Erythroblast (primary cell): ENCODE results near the gene KIAA1671.

Source experiments
- DNase-seq, 2 experiments: peaks; one replicate each; lab custom pipeline; 2025; lab: John Stamatoyannopoulos, UW
- GATA1 ChIP-seq: IDR thresholded peaks from 2 replicates; pipeline ENCODE4 v1.6.1; 2011; ENCODE audit warnings: low read depth, mild to moderate bottlenecking, control low read depth, low read length, moderate library complexity
- POLR2A ChIP-seq: IDR thresholded peaks from 2 replicates; pipeline ENCODE4 v1.6.1; 2011; ENCODE audit warnings: mild to moderate bottlenecking, low read length

KIAA1671 gene

DNA sequence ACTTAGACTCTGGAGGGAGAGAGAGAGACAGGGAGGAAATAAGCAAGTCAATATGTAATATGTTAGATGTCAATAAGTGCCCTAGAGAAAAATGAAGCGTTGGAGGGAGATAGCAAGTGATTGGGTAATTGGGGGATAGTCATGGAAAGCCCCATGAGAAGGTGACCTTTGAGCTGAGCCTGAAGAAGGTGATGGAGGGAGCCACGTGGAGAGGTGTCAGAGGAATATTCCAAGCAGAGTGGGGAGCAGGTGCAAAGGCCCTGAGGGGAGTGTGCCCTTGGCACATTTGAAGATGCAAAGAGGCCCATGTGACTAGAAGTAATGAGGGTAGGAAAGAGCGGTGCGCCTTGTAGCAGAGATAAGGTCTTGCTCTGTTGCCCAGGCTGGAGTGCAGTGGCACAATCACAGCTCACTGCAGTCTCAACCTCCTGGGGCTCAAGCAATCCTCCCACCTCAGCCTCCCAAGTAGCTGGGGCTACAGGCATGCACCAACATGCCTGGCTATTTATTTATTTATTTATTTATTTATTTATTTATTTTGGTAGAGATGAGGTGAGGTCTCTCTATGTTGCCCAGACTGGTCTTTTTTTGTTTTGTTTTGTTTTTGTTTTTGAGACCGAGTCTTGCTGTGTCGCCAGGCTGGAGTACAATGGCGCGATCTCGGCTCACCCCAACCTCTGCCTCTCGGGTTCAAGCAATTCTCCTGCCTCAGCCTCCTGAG is 8.1 kb upstream of the KIAA1671 start:
- no peak for DNase-seq
- no peak for TF ChIP-seq GATA1
- TF ChIP-seq POLR2A = no peak

DNA sequence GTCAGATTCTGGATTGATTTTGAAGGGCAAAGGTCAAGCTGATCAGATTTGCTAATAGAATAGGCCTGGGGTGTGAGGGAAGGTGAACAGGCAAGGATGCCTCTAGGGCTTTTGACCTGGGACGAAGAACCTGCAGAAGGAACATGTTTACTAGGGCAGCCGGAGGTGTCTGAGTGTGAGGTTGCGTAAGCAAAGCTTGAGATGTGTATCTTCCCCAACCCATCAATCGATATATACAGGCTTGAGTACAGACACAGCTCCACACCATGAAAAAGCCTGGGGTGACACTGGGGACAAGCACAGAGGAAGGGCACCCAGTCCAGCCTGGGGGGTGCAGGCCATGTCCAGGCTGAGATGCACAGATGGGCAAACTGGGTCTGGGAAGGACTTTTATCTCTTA is 7.1 kb upstream of the KIAA1671 start:
- TF ChIP-seq GATA1 (no peak), POLR2A (no peak)
- DNase-seq = no peak

DNA sequence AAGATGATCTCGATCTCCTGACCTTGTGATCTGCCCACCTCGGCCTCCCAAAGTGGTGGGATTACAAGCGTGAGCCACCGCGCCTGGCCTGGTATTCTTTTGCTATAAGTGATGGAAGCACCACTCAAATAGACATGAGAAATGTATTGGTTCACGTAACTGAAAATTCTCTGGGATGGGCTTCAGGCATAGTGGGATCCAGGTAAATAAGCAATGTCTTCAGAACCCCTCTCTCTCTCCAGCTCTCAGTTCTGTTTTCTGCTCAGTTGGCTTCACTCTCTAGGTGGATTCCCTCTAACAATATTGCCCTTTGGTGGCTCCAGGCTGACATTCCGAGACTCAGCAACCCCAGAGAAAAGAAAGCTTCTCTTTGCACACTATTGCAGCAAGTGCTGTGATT is 5.1 kb upstream of the KIAA1671 start:
- DNase-seq = no peak
- TF ChIP-seq GATA1 (no peak), POLR2A (no peak)

DNA sequence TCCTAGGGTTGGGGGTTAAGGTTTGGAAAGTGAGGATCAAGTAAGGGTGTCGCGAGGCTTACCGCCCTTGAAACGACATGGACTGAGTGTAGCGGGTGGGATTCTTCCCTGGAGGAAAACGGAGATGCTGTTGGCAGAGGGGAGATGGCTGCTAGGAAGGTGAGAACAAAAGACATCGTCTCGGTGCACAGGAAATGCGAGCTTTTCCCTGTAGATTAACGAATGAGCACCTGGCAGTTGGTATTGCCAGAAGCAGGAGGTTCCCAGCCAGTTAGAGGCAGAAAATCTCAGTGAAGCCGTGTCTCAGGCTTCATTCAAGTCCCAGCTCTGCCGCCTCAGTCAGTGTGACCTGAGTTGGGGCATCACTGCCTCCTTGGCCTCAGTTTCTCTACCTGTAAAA is 4.6 kb upstream of the KIAA1671 start:
- no peak for DNase-seq
- TF ChIP-seq GATA1 (no peak), POLR2A (no peak)

DNA sequence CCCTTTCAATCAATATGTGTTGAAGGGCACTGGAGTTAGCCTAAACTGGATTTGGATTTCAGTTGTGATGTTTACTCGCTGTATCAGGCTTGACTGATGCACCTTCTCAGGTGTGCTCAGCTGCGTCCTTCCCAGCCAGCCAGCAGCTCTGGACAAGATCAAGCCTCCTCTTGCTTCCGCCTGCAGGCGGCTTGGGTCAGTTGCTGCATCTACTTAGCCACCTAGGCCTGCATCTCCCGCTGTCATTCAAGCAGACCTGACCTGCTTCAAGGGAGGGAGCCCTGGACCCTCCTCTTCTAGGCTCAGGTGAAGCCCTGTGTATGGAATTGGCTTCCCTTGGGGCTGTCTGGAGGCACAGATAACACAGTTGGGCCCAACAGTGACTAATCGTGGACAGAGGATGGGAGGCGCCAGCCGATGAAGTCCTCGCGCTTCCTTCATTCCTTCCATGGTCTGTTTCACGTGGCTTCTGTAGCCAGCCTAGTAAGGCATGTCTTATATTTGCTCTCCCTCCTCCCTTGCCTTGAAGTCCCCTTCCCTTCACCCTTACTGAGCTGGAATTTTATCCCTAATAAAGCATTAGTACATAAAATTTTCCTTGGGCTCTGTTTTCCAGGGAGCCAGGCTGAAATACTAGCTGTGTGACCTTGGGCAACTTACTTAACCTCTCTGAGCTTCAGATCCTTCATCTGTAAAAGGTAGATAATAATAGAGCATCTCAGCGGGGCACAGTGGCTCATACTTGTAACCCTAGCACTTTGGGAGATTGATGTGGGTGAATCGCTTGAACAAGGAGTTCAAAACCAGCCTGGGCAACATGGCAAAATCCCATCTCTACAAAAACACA is 3.9 kb upstream of the KIAA1671 start:
- TF ChIP-seq POLR2A = no peak
- TF ChIP-seq GATA1 = no peak
- DNase-seq = no peak

DNA sequence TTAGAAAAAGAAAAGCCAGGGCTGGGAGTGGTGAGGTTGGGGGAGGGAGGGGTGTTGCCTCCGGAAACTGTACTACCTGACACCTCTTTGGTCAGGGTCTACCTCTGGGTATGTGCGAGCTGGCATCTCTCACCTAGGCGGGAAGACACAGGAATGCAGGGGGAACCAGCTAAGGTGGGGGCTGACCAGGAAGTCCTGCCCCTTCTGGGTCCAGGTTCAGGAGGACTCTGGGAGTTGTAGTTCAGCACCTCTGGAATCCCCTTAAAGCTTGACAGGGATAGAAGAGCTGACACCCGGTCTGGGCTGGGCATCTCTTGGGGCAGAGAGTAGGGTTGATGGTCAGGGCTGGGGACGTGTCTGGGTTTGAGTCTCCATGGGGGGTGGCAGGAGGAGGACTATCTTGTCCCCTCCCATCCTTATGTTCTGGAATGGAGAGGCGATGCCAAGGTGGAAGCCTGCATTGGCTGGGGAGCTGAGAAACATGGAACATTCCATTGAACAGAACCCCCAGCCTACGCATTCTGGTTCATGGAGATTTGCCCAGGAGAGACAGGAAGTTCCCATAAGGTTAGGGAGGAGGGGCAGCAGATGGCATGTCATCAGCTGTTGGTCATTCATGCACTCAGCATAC is 2.1 kb upstream of the KIAA1671 start:
- DNase-seq = no peak
- no peak for TF ChIP-seq POLR2A
- TF ChIP-seq GATA1 = no peak

DNA sequence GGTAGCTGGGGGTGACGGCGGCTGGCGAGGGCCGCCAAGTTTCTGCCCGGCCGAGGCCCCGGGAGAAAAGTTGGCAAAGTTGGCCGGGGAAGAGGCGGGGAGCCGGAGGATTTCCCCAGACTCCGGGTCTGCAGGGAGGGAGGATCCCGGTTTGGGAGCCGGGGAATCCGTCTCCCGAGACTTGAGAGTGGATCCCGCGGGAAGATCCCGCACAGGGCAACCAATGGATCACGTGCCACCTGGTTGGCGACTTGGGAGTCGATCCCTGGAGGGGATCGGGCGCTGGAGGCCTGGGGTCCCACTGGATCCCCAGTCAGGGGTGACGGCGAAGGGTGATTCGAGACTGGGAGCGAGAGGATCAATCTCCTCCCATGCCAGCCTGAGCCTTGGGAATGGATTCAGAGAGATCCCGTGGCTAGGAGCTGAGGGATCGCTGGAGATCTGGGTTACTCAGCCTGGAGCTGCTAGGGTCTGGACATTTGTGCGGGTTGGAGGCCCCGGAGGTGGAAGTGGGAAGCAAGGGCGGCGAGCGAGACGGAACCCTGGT is 394 bp downstream of the KIAA1671 start:
- DNase-seq = no peak

DNA sequence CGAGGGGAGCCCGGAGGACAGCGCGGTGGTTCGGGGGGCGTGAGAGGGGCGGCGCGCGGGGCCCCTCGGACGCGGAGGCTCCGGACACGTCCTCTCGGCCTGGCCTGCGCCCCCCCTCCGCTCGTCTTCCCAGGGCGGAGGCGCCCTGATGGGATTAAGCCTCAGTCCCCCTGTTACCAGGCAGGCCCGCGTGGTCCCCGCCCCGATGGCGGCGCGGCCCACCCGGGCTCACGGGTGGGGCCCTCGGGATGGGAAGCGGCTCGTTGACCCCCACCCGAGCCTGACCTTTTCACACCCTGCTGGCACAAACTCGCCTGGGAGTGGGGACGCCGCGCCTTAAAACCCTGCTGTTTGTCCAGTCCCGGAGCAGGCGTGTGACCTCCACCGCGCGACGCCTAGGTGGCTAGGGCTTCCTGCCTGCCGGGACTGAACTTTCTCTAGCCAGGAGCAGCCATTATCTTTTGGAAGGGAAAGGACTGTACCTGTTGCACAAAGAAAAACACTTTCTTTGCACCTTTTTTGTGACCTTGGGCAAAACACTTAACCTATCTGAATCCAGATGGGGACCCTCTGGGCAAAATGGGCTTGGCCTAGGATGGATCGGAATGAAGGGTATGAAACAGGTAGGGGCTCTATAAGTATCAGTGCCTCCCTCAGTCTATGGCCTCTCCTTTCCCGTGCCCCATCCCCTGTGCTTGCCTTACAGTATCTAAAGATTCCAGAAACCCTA is 1.0 kb downstream of the KIAA1671 start:
- TF ChIP-seq POLR2A = no peak
- TF ChIP-seq GATA1 = no peak
- DNase-seq = no peak

More for the DNA sequence above, 394 bp downstream of the KIAA1671 start:
- TF ChIP-seq GATA1 (no peak), POLR2A (no peak)

DNA sequence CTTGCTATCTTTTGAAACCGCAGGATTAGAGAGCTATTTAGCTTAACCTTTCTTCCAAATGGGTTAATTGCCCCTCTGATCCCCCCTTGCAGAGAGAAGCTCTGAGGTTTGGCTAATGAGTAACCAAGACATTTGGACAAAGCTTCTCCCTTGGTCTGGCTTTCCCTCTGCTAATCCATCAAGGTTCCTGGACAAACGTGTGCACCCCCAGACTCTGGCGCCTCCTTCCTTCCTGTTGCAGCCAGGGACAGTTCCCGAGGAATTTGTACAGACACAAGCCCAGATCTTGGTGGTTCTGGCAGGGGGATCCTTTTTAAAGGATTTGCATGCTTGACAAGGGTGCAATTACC is 1.6 kb downstream of the KIAA1671 start:
- no peak for TF ChIP-seq GATA1
- no peak for TF ChIP-seq POLR2A
- DNase-seq = no peak

DNA sequence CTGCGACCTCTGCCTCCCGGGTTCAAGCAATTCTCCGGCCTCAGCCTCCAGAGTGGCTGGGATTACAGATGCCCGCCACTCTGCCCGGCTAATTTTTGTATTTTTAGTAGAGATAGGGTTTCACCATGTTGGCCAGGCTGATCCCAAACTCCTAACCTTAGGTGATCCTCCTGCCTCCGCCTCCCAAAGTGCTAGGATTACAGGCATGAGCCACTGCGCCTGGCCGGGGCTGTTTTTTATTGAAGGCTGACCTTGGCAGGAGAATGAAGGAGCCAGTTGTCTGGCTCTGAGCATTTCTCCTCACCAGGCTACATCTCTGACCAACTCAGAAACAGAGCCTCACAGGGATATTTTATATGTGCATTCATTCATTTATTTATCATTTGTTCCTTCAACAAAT is 2.3 kb downstream of the KIAA1671 start:
- TF ChIP-seq POLR2A = no peak
- TF ChIP-seq GATA1 = no peak

DNA sequence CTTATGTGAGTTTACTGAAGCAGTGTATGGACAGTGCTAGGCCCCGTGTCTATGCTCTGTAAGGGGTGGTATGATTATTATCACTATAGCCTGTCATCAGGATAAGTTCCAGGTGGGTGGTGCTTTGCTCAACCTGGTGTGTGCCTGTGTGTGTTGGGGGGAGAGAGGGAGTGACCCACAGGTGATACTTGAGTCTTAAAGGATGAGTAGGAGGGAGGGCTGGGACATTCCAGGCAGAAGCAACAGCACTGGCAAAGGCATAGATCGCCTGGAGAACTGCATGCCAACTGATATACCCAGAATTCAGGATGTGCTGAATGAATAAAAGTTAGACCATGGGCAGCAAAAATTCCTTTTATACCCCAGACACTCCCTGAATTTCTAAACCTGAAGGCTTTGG is 4.5 kb downstream of the KIAA1671 start:
- no peak for DNase-seq
- TF ChIP-seq POLR2A (no peak), GATA1 (no peak)

More for the DNA sequence above, 2.3 kb downstream of the KIAA1671 start:
- DNase-seq = no peak

DNA sequence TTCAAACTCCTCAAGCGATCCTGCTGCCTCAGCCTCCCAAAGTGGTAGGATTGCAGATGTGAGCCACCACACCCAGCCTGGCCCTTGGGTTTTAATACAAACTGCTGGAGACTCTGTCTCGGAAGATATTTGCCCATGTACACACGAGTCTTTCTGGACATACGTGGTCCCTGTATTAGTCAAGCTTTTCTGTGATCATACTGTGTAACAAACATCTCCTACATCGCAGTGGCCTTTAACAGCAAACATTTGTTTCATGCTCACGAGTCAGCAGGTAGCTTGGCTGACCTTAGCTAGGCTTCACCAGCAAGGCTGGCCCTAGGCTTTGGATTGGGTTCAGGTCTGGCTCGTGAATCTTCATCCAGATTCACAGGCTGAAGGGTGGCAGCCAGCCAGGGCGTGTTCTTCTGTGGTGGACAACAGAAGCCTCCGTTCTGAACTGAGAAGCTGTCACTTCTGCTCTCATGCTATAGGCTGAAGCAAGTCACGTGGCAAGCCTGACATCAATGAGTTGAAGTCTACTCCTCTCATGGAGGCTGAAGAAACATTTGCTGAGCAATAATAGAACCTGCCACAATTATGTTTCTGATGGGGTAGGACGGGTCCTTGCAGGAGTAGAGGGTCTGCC is 8.8 kb downstream of the KIAA1671 start:
- no peak for DNase-seq
- TF ChIP-seq POLR2A (no peak), GATA1 (no peak)

DNA sequence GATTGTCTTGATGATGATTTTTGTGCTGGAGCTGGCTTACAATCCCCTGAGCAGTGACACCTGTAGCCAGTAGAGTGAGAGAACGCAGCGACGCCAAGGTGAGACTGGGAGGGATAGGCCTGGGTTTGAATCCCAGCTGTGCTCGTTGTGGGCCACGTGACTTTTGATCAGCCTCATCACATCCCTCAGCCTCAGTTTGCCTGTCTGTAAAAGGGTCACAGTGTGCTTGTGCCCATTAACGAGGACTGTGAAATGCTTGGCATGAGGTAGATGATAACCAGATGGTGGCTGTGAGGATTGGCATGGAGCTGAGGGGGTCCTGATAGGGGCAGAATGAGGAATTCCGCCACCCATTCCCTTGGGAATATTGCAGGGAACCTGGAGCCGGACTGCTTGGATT is 9.6 kb downstream of the KIAA1671 start:
- no peak for DNase-seq
- no peak for TF ChIP-seq GATA1
- no peak for TF ChIP-seq POLR2A
